Measurements from ENCODE around the gene NEDD8. TPM values are rescaled to one million over a fixed set of nuclear protein-coding genes. Genes with fewer than 3 reads are reported as not detected.
A peak's percentile ranks its signal among the peaks of the same experiment; 100 is the strongest.

NEDD8 gene
- total RNA-seq, 4 donors from 2014 or later = 61.2 to 1,004 (median 192) TPM

- Histone ChIP-seq H3K27me3 (no peaks in the 10 kb centered on the region), H3K36me3 (no peaks in the 10 kb centered on the region), H3K9me3 (no peaks in the 10 kb centered on the region), H3K27ac (peak within 1 kb of the TSS in 1 of 2 donors; percentile 26), H3K4me1 (no peaks in the 10 kb centered on the region), H3K4me3 (peak within 1 kb of the TSS; percentile 25 to 27)
- TF ChIP-seq POLR2A (IDR thresholded peaks at IDR 0.05) = no peak
- TF ChIP-seq, protein P1, sequence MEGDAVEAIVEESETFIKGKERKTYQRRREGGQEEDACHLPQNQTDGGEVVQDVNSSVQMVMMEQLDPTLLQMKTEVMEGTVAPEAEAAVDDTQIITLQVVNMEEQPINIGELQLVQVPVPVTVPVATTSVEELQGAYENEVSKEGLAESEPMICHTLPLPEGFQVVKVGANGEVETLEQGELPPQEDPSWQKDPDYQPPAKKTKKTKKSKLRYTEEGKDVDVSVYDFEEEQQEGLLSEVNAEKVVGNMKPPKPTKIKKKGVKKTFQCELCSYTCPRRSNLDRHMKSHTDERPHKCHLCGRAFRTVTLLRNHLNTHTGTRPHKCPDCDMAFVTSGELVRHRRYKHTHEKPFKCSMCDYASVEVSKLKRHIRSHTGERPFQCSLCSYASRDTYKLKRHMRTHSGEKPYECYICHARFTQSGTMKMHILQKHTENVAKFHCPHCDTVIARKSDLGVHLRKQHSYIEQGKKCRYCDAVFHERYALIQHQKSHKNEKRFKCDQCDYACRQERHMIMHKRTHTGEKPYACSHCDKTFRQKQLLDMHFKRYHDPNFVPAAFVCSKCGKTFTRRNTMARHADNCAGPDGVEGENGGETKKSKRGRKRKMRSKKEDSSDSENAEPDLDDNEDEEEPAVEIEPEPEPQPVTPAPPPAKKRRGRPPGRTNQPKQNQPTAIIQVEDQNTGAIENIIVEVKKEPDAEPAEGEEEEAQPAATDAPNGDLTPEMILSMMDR (IDR thresholded peaks at IDR 0.05) = no peak
- peak; percentile 50 to 81 for DNase-seq
- intact Hi-C loops (cut with DNase I; ENCODE audit: low total_unique reads) = no loop called here
Observed at GRCh38 chr14:24171422-24172260, 60.5 kb downstream of the NEDD8 start, which contains the start of gene REC8. Gene REC8 (plus strand): TSS chr14:24172080. CDS start chr14:24172553, 473 bp downstream.

GRCh38 chr14:24167469-24168114 lies 64.6 kb downstream of the NEDD8 start:
- H3K27ac ChIP-seq = no peak overlapping the region
- TF ChIP-seq POLR2A (IDR thresholded peaks at IDR 0.05) = no peak
- TF ChIP-seq, protein P1 (IDR thresholded peaks at IDR 0.05) = no peak
- no peaks in the 10 kb centered on the region for H3K27me3 ChIP-seq
- no peak overlapping the region for H3K4me3 ChIP-seq
- DNase-seq = no peak
- H3K9me3 ChIP-seq = no peaks in the 10 kb centered on the region
- intact Hi-C loops (cut with DNase I; ENCODE audit: low total_unique reads) = no loop called here
- no peaks in the 10 kb centered on the region for H3K36me3 ChIP-seq
- peaks cover 0 to 7% of the 10 kb centered on the region in 2 donors for H3K4me1 ChIP-seq

Small RNAs within 50 kb of the gene (small RNA-seq; reads per million reads assigned to genes)
- gene AL136295.4 (not detected), gene CHMP4A (not detected), gene IPO4 (not detected), gene MDP1 (not detected)

Other genes with a start within 250 kb of the NEDD8 start
- gene DHRS4L2, start 243.4 kb downstream of the NEDD8 start, total RNA-seq = 10 to 100 TPM in 2 of 4 donors, 1 to 10 TPM in 1, under 1 TPM in 1; 0.88 to 17.2 (median 8.6) TPM
- gene CARMIL3, start 180.4 kb downstream of the NEDD8 start, total RNA-seq = under 1 TPM in 2 of 4 donors, not detected in 2; 0.21 to 0.48 TPM
- under 1 TPM in 1 of 4 donors, not detected in 3; 0.76 TPM for gene CPNE6, start 160.8 kb downstream of the NEDD8 start, total RNA-seq
- gene PCK2, start 138.1 kb downstream of the NEDD8 start, total RNA-seq = 10 to 100 TPM in 3 of 4 donors, not detected in 1; 13.1 to 19.4 (median 15.1) TPM
- 10 to 100 TPM; 42.9 to 87.4 (median 57.8) TPM for gene DCAF11, start 117.6 kb downstream of the NEDD8 start, total RNA-seq
- 1 to 10 TPM in 3 of 4 donors, not detected in 1; 1.2 to 1.8 (median 1.3) TPM for gene NRL, start 117.4 kb downstream of the NEDD8 start, total RNA-seq
- gene FITM1, start 101.7 kb downstream of the NEDD8 start, total RNA-seq = 1 to 10 TPM in 2 of 4 donors, under 1 TPM in 1, not detected in 1; 0.48 to 2.4 (median 1.3) TPM
- gene PSME1, start 96.2 kb downstream of the NEDD8 start, total RNA-seq = 100 to 1,000 TPM in 2 of 4 donors, 10 to 100 TPM in 2; 81.0 to 175 (median 131) TPM
- 10 to 100 TPM in 2 of 4 donors, 1 to 10 TPM in 1, not detected in 1; 6.2 to 21.2 (median 10.9) TPM for gene EMC9, start 90.8 kb downstream of the NEDD8 start, total RNA-seq
- gene PSME2, start 85.8 kb downstream of the NEDD8 start, total RNA-seq = 100 to 1,000 TPM in 1 of 4 donors, 10 to 100 TPM in 3; 16.9 to 113 (median 25.7) TPM
- gene RNF31, start 84.9 kb downstream of the NEDD8 start, total RNA-seq = 100 to 1,000 TPM in 1 of 4 donors, 10 to 100 TPM in 3; 17.7 to 106 (median 57.9) TPM
- gene IRF9, start 71.1 kb downstream of the NEDD8 start, total RNA-seq = 100 to 1,000 TPM in 1 of 4 donors, 10 to 100 TPM in 3; 33.2 to 205 (median 67.2) TPM
- 10 to 100 TPM in 3 of 4 donors, 1 to 10 TPM in 1; 9.5 to 54.3 (median 42.1) TPM for gene REC8, start 60.3 kb downstream of the NEDD8 start, total RNA-seq
- gene IPO4, start 43.6 kb downstream of the NEDD8 start, total RNA-seq = 10 to 100 TPM in 3 of 4 donors, 1 to 10 TPM in 1; 3.1 to 33.7 (median 29.6) TPM
- 10 to 100 TPM; 31.2 to 79.8 (median 52.4) TPM for gene TM9SF1, start 36.9 kb downstream of the NEDD8 start, total RNA-seq
- gene TSSK4, start 26.7 kb downstream of the NEDD8 start, total RNA-seq = under 1 TPM in 1 of 4 donors, not detected in 3; 0.98 TPM
- 10 to 100 TPM in 3 of 4 donors, 1 to 10 TPM in 1; 6.8 to 53.3 (median 33.9) TPM for gene CHMP4A, start 18.9 kb downstream of the NEDD8 start, total RNA-seq
- 100 to 1,000 TPM in 1 of 4 donors, 10 to 100 TPM in 2, 1 to 10 TPM in 1; 5.6 to 137 (median 24.2) TPM for gene MDP1, start 16.3 kb downstream of the NEDD8 start, total RNA-seq
- gene GMPR2, start 562 bp upstream of the NEDD8 start, total RNA-seq = 10 to 100 TPM; 38.9 to 60.9 (median 48.8) TPM
- gene TINF2, start 10.3 kb upstream of the NEDD8 start, total RNA-seq = 100 to 1,000 TPM in 1 of 4 donors, 10 to 100 TPM in 3; 41.0 to 123 (median 66.8) TPM
- gene TGM1, start 30.8 kb upstream of the NEDD8 start, total RNA-seq = 1 to 10 TPM in 2 of 4 donors, not detected in 2; 1.6 to 3.2 TPM
- gene RABGGTA, start 39.2 kb upstream of the NEDD8 start, total RNA-seq = 10 to 100 TPM in 3 of 4 donors, 1 to 10 TPM in 1; 9.2 to 67.9 (median 23.2) TPM
- gene DHRS1, start 67.4 kb upstream of the NEDD8 start, total RNA-seq = 10 to 100 TPM; 17.0 to 52.4 (median 37.7) TPM
- 10 to 100 TPM in 3 of 4 donors, 1 to 10 TPM in 1; 5.0 to 23.5 (median 22.5) TPM for gene NOP9, start 67.5 kb upstream of the NEDD8 start, total RNA-seq
- gene CIDEB, start 75.6 kb upstream of the NEDD8 start, total RNA-seq = 10 to 100 TPM in 2 of 4 donors, 1 to 10 TPM in 2; 1.3 to 25.5 (median 14.1) TPM
- 1 to 10 TPM in 3 of 4 donors, not detected in 1; 1.0 to 7.1 (median 5.6) TPM for gene LTB4R2, start 77.8 kb upstream of the NEDD8 start, total RNA-seq
- gene LTB4R, start 79.1 kb upstream of the NEDD8 start, total RNA-seq = 10 to 100 TPM in 1 of 4 donors, 1 to 10 TPM in 3; 3.7 to 19.5 (median 5.6) TPM
- gene ADCY4, start 102.7 kb upstream of the NEDD8 start, total RNA-seq = 100 to 1,000 TPM in 2 of 4 donors, 10 to 100 TPM in 2; 22.8 to 138 (median 86.1) TPM
- 100 to 1,000 TPM in 1 of 4 donors, 1 to 10 TPM in 2, under 1 TPM in 1; 0.29 to 123 (median 6.0) TPM for gene RIPK3, start 107.6 kb upstream of the NEDD8 start, total RNA-seq
- gene NFATC4, start 135.8 kb upstream of the NEDD8 start, total RNA-seq = 100 to 1,000 TPM in 1 of 4 donors, 10 to 100 TPM in 3; 25.6 to 187 (median 86.4) TPM
- 10 to 100 TPM in 3 of 4 donors, 1 to 10 TPM in 1; 4.9 to 51.1 (median 27.3) TPM for gene NYNRIN, start 166.6 kb upstream of the NEDD8 start, total RNA-seq
- gene CBLN3, start 197.3 kb upstream of the NEDD8 start, total RNA-seq = 1 to 10 TPM in 3 of 4 donors, not detected in 1; 1.3 to 3.3 (median 3.2) TPM
- 10 to 100 TPM; 16.5 to 88.6 (median 66.1) TPM for gene KHNYN, start 197.6 kb upstream of the NEDD8 start, total RNA-seq
- gene SDR39U1, start 210.4 kb upstream of the NEDD8 start, total RNA-seq = 10 to 100 TPM; 12.8 to 87.5 (median 33.0) TPM

Measured in uterus (tissue), 4 donors.